ENCODE measurements around the gene DOCK4.
"Not testable (repeated sequence)": the region's sequence is repeated elsewhere in the genome, so short reads cannot be mapped to it uniquely, and the experiment has no call there.

The DOCK4 gene

DNA sequence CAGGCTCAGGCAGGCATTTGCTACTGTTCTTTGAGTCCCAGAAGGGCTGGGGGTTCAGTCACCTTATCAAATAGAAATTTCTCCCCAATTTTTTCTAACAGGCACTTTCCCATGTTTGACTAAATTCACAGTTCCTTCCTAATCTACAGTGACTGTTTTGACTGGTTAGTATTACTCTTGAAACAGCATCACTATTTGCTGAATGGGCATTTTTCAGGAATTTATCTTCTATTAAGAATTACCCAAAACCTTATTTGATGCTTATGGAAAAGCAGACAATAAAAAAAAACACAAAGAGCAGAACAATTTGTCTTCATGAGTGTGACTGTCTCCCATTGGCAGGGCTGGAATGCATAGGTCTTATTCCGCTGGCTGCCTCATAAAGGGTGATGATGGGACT is 269.0 kb downstream of the DOCK4 start:
- no peak for DNase-seq (ENCODE audit: low spot score)

DNA sequence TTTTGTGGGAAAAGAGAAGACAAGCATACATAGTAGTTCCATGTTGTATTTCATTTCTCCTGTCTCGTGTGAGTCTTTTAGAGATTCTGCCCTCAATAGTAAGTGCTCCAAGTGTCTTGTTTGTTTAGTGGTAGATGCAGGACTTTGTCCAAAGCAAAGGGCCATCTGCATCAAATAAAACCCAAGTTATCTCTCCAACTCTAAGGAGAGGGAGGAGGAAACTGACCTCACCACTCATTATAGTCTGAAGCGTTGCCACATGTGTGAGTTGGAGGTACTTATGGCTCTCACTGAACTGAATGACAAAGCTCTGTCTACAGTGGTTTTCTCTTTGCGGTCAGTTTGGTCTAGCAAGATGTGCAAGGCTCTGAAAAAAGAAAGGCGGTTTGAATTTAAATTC is 272.6 kb downstream of the DOCK4 start:
- DNase-seq (ENCODE audit: low spot score): no peak

DNA sequence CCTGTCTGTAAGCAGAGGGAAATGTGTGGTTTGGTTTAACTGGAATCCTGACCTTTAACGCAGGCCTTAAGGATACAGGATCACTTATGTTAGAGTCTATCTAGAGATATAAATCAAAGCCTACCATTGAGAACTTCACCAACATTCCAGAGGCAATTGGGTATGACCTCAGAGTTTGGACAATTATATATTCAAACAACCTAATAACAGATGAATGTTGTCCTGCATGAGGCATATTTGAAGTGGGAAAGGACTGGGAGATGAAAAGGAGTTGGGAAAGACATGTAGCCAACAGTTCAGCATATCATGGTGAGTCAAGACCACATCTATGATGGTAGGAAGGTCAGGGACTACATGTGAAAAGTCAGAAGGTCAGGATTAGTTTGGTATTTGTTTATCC is 274.2 kb downstream of the DOCK4 start:
- no peak for DNase-seq (ENCODE audit: low spot score)

DNA sequence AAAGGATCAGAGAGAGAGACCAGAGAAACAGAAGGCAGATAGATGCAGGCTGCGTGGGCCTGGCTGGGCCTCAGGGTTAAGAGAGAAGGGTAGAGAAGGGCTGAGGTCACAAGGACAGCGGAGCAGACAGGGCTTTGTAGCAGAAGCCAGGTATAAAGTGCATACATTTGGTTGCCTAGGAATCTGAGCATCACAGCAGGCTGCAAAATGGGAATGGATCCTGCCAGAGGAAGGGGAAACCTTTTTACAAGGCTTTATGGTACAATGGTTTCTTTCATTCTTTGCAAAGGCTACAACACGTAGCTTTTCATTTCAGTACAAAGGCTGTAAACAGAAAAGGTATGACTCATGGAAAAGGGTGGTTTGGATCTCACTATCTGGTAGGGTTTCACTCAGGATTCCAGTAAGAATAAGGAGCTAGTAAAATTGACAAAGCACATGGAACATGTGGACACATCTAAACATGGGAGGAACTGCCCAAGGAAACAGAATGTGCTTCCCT is 275.1 kb downstream of the DOCK4 start:
- DNase-seq (ENCODE audit: low spot score): no peak

DNA sequence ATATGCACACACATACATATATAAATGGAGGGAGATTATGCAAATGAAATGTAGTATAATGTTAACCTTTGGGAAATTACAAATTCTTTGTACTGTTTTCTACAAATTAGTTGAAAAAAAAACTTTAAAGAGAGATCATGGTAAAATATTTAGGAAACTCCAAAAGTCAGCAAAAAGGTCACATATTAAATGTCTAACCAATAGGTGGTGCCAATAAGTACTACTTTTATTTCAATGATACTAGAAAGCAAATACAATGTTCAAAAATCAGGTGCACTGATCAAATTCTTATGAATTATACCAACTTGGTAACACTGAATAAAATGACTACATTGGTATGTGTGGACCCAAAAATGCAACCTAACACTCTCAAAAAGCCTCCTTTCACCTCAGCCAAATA is 276.9 kb downstream of the DOCK4 start:
- no peak for DNase-seq (ENCODE audit: low spot score)

DNA sequence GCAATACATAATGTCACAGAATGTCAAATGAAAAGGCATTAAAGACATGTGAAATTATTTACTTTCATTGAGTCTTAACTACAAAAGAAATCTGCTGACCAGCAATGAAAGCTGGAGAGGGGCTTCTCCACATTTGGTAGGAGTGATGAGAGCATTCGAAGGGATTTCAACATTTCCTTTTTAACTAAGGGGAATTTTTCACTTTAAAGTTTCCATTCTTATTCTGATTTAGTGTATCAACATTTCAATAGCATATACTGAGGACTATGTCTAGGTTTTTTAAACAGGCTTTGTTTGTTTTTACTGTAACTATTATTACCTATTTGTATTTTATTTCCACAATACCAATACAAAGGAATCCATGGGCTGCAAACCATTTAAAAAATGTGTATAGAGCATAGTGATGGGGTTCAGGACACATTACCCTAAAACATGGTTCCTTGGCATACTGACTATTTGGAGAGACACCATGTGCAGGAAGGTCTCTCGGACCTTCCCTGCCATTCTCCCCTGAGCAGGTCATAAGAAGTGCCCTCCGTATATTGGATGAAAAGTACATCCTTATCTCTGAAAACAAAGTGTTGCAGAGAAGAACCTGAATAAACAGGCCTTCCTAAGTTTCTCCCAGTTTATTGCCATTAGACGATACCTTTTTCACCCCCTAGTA is 278.7 kb downstream of the DOCK4 start:
- no peak for DNase-seq (ENCODE audit: low spot score)

DNA sequence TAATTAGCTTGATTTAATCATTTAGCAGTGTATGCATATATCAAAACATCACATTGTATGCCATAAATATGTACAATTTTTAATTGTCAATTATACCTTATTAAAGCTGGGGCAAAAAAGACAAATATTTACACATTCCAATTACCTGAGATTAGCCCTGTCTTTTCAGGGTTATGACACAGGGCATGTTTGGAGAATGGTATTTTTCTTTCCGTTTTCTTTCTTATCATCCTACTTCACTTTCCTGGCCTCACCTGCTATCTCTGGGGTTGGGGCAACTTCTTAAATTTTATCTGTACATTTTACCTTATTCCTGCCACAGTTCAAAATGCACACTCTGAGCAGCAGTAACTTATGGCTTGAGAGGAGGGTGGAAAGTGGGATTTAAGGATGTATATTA is 285.9 kb downstream of the DOCK4 start:
- DNase-seq (ENCODE audit: low spot score): no peak

DNA sequence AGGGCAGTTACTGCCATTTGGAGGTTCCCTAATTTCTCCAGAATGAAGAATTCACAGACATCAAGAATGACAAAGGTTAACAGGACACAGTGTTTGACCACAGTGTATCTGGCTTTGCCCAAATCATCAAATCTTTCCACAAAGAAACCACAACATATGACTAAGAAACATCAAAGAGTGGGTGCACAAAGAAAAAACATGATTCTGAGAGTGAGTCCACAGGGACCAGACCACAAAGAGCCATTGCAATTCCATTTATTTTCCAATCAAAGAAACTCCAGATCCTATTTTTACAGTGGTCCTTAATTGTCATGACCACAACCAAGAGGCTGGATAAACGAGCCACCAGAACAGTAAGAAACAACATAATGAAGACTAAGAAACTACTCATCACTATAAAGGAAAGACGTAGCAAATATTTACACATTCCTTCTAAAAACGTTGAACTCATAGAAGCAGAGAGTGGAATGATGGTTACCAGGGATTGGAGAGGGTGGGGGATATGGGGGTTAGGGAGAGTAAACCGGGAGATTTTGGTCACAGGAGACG is 286.5 kb downstream of the DOCK4 start:
- DNase-seq (ENCODE audit: low spot score): no peak

DNA sequence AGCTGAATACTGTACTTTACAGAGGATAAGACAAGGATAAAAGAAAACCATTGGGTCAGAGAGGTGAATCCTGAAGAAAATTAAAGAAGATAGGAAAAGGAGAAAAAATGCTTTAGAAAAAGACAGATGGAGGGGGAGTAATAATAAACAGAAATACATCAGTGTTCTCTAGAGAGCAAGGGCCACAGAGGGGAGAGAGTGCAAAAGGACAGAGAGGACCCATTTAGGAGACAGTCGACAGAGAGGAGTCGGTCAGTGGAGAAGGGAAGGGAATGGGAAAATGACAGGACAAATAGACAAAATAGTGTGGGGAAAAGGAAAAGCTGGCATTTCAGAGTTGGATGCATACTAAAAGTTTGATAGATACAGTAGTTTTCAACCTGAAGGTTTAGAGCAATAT is 287.0 kb downstream of the DOCK4 start:
- DNase-seq (ENCODE audit: low spot score): no peak

DNA sequence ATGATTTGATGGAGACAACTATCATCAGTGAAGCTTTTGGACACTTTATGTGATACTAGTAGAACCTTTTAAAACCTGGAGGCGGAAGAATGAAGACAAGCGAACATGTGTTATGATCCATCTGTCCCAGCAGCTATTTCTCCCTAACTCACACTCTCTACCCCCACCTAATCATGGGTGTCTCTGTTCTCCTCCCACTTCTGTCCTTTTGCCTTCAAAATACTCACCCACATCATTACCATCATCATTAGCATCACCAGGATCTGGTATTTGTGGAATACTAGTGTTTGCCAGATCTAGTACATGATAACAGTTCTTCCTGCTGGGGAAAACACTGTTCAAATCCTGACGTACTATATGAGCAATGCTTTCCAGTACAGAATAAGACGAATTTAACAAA is 287.7 kb downstream of the DOCK4 start:
- no peak for DNase-seq (ENCODE audit: low spot score)

DNA sequence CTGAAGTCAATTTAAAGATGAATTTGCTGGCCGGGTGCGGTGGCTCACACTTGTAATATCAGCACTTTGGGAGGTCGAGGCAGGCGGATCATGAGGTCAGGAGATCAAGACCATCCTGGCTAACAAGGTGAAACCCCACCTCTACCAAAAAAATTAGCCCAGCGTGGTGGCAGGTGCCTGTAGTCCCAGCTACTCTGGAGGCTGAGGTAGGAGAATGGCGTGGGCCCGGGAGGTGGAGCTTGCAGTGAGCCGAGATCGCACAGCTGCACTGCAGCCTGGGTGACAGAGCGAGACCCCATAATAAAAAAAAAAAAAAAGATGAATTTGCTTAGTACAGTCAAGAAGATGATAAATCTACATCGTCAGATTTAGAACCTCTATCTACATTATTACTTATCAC is 288.8 kb downstream of the DOCK4 start:
- DNase-seq (ENCODE audit: low spot score): not testable (repeated sequence)

DNA sequence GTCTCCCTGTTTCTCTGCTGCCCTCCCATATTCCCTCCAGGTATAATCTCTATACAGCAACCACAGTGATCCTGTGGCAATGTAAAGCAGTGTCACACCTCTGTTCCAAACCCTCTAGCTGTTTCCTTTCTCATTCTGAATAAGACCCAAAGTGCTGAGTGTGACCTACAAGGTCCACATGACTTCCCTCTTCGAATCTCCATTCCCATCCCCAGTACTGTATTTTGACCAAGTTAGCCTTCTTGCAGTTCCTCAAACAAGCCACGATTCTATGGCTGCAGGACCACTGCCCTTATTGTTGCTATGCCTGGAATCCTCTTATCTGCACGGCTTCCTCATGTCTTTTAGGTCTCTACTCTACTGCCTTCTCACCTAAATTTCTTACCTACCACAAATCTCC is 291.9 kb downstream of the DOCK4 start:
- DNase-seq (ENCODE audit: low spot score): no peak

DNA sequence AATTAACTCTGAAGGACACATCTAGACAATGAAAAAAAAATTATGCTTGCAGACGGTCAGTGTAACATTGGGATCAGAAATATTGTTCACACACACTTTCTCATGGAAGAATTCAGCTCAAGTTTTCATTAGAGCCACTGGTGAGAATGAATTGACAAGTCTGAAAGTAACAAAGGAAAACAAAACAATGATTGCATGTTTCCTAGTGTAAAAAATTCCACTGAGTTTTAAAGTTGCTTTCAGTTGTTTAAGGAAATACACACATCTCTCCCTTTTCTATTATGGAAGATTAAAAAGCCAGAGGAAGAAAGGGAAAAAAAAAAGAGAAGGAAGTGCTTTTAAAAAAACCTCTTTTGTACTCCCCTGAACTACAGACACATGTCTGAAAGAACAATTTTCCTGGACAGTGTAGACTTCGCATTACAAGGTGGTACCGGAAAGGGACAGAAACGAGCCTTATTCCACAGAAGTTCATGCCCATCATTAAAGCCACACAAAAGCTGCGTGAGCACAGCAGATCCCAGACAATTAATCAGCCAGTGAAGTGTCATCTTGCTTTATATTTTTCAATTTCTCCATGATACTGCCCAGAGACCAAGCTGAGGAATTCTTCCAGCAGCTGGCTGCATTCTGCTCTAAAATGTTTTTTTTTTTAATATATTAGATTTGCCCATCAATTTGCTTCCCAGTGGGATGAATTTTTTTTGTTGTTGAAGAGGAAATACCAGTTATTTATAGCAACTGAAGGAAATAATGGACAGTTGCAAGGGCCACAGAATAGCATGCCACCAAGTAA is 294.8 kb downstream of the DOCK4 start:
- no peak for DNase-seq (ENCODE audit: low spot score)

DNA sequence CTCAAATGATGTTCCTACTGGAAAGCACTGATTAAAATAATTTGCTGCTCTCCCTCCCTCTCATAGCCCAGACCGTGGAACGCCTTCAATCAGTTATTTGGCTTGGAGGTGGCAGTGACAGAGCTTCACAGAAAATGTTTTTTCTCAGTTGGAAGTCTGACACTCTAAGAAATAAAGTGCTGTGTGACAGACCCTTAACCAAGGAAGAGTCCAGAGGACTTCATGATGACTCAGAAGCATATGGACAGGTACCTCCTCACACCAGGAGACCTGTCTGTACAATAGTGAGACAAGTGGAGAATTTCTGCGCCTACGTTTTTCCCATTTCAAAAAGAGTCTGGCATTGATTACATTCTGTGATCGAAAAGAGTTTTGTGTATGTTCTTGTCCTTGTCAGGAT is 295.5 kb downstream of the DOCK4 start:
- no peak for DNase-seq (ENCODE audit: low spot score)

DNA sequence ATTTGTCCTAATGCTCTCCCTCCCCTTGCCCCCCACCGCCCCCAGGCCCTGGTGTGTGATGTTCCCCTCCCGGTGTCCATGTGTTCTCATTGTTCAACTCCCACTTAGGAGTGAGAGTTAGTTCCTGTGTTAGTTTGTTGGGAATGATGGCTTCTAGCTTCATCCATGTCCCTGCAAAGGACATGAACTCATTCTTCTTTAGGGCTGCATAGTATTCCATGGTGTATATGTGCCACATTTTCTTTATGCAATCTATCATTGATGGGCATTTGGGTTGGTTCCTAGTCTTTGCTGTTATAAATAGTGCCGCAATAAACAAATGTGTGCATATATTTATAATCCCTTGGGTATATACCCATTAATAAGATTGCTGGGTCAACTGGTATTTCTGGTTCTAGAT is 297.5 kb downstream of the DOCK4 start:
- not testable (repeated sequence) for DNase-seq (ENCODE audit: low spot score)

DNA sequence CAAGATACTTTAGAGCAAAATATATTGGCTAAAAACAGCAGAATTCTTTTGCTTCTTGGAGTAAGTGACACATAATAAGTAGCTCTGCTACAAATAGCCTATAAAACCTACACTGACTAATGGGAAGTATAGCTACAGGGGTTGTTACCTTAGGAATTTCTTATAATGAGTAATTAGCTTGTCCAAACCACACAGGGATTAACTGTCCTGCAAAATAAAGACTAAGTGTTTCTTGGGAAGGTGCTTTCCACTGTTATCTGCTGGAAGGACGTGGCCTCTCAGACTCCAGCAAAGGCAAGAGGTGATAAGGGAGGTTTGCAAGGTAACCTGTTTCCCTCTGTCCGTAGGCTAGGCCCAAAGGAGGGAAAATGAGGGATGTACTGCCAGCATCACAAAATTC is 302.4 kb downstream of the DOCK4 start:
- DNase-seq (ENCODE audit: low spot score): no peak

DNA sequence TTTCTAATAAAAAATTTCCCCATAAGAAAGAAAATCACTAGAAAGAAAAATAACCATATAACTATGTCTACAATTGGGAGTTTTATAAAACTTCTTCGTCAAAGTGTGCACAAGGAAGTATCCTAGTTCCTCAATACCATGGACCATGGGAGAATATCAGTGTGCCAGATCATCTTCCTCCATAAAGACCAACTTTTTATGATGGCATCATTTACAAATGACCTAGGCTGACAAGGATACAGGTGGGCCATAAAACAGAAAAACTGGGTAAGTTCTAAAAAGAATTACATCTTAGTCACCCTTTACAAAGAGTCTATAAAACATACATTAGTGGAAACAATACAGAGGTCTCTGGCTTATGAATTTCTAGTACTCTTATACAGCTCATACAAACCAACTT is 303.2 kb downstream of the DOCK4 start:
- no peak for DNase-seq (ENCODE audit: low spot score)

DNA sequence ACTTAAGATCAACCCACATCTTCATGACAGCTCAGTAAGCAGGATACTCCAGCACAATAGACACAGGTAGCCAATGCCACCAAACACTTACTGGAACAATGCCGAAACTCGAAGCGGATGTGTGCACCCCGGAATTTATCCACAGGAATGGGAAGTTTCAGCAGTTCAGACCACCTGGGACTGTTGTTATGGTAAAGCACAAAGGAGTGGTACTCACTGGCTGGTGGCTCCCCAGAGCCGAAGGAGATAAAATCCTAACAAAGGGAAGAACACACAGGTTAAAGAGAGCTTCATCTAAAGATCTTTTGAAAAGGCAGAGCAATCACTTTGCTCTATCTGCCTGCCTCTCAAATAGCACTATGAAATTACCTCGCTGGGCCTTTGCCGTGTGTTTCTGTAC is 305.9 kb downstream of the DOCK4 start:
- DNase-seq (ENCODE audit: low spot score): no peak

DNA sequence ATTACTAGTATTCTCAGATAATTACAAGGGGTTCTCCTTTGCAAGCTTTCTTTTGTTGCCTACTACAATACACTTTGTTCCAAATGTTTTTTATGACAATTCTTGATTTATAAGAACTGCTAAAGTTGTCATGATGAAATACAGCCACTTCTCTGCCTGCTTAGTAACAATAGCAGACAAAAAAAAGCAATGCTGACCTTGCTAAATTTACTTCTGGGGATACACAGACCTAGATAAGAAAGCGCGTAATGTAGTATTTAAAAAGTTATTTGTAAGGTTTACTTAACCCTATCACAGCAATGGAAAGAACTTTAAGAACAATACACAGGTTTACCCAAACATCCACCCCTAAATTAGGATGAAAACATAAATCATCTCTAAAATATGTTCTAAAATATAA is 311.1 kb downstream of the DOCK4 start:
- DNase-seq (ENCODE audit: low spot score): no peak

DNA sequence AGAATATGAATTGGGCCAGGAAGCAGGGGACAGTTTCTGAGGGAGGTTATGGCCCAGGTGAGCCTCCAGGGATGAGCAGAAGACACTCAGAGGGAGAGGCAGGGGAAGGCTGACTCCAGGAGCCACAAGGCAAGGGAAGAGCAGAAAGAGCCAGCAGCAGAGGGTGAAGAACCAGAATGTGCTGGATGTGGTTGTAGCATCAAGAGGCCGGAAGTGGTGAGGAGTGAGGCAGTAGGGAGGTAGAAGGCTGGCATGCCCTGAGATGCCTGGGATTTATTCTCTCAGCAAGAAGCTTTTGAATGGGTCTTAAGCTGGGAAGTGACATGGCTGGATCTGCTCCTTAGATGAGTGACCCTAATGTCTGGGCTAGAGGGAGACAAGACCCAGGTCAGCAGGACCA is 311.7 kb downstream of the DOCK4 start:
- no peak for DNase-seq (ENCODE audit: low spot score)

DNA sequence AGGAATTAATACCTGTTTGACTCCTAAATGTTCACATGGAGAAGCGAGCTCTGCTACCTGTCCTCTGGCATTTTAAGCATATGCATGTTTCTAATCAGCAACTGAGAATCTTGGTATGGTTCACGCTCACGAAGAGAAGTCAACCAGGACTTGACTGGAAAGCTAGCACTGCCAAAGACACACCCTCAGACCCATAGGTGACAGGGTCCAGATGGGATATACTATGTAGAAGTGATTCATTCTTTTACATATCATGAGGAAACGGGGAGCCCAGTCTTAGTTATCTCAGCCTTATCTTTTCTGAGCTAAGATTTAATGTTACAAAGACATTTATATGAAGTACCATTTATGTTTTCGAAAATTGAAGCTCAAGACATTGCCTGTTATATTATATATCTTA is 313.0 kb downstream of the DOCK4 start:
- no peak for DNase-seq (ENCODE audit: low spot score)

DNA sequence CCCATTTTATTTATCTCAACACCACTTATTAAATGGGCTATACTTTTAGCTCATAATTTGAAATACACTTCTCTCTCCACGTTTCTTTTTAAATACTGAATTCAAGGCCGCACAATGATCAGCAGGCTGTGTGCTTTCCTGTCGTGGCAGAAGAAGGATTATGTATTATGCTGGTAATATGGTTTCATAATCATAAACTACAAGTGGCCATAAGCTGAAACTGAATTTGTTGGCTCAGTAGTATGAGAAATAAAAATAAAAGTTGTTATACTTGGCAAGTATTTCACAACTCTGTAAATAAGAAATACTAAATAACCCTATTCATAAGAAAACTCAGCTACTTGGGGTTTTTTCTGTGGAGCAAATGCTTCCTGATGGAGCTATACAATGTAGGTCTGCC is 313.6 kb downstream of the DOCK4 start:
- no peak for DNase-seq (ENCODE audit: low spot score)

DNA sequence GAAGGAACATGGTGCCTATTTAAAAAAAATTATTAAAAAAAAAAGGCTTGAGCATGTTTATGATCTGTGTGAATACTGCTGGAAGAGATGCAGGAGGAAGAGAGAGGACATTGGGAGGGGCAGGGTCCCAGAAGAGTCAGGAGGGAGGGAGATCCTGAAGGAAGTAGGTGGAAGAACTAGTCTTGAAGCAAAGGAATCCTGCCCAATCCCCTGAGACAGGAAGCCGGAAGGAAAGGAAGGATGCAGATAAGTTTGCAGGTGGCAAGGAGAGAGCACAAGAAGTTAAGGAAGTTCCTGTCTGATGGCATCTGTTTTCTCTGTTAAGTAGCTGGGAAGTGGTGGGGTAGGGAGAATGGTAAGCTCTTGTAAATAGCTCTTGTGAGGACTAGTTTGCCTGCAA is 318.5 kb downstream of the DOCK4 start:
- DNase-seq (ENCODE audit: low spot score): no peak

DNA sequence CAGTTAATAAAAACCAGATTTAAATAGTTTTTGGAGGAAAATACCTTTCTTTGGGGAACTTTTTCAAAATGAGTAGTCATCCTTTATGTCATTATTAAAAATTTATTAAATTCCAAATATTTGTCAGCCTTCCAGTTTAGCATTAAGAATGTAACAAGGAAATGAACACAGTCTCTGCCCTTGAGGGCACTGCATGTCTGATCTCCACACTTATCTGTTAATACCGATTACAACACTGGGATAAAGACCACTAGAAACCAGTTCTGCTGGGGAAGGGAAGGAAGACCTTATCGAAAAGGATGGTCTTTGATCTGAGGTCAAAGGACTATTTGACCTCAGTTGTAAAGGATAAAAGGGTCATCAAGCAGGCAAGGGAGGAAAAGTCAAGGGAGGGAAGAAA is 320.0 kb downstream of the DOCK4 start:
- no peak for DNase-seq (ENCODE audit: low spot score)
